Common myeloid progenitor, CD34-positive (primary cell): ENCODE measurements around the gene NFILZ.

Source experiments
- CTCF ChIA-PET: fragments of 350-600 bp; sonication (Branson Sonifier 250); formaldehyde crosslinking; loops from one replicate; lab custom pipeline; 2021; ENCODE audit warnings: antibody characterized with exemption; lab: Charles Lee
- POLR2A ChIA-PET: fragments of 350-600 bp; sonication (Branson Sonifier 250); formaldehyde crosslinking; loops from one replicate; lab custom pipeline; 2021; ENCODE audit warnings: antibody characterized with exemption; lab: Charles Lee
- DNase-seq, 3 donors: peaks; one replicate each; pipeline versions ENCODE4 v3.0.0 to v3.0.0-alpha.2; 2013
- H3K27ac ChIP-seq, 2 experiments: 1 replicate in 1 of 2; 2 replicates in 1 of 2; pipeline ENCODE4 v1.7.0; 2013; ENCODE audit warnings: inconsistent platforms in 2 of 2, low read length in 2 of 2, mild to moderate bottlenecking in 2 of 2, low read depth in 1 of 2, moderate library complexity in 1 of 2; ENCODE audit not compliant: severe bottlenecking in 2 of 2, insufficient read depth in 1 of 2, poor library complexity in 1 of 2
- H3K27me3 ChIP-seq, 5 experiments: replicated peaks in 2 of 5; 1 replicate in 3 of 5; 2 replicates in 2 of 5; pipeline versions ENCODE4 v1.6.1 to v1.7.0; 2013; ENCODE audit warnings: low read length in 4 of 5, mild to moderate bottlenecking in 2 of 5, moderate library complexity in 2 of 5, inconsistent platforms in 1 of 5; ENCODE audit not compliant: insufficient read depth in 5 of 5, control insufficient read depth in 4 of 5
- H3K36me3 ChIP-seq, 4 experiments: 1 replicate in 2 of 4; 2 replicates in 2 of 4; pipeline versions ENCODE4 v1.6.1 to v1.7.0; 2013; ENCODE audit warnings: low read length in 3 of 4, control low read depth in 1 of 4, mild to moderate bottlenecking in 1 of 4; ENCODE audit not compliant: control insufficient read depth in 4 of 4, insufficient read depth in 4 of 4
- H3K4me1 ChIP-seq, 4 experiments: 1 replicate in 3 of 4; 2 replicates in 1 of 4; pipeline versions ENCODE4 v1.6.1 to v1.7.1; 2013; ENCODE audit warnings: low read length in 3 of 4, mild to moderate bottlenecking in 3 of 4, control low read depth in 1 of 4, inconsistent platforms in 1 of 4, moderate library complexity in 1 of 4; ENCODE audit not compliant: control insufficient read depth in 4 of 4, insufficient read depth in 4 of 4; ENCODE audit errors: control extremely low read depth in 1 of 4
- H3K4me3 ChIP-seq, 7 experiments: 1 replicate in 4 of 7; 2 replicates in 3 of 7; pipeline versions ENCODE4 v1.5.1 to v1.7.0; 2013; ENCODE audit warnings: mild to moderate bottlenecking in 7 of 7, low read length in 6 of 7, moderate library complexity in 6 of 7, inconsistent platforms in 2 of 7, low read depth in 2 of 7, control low read depth in 1 of 7; ENCODE audit not compliant: insufficient read depth in 4 of 7, control insufficient read depth in 1 of 7; ENCODE audit errors: extremely low read depth in 1 of 7
- H3K9me3 ChIP-seq, 5 experiments: 1 replicate in 4 of 5; 2 replicates in 1 of 5; pipeline versions ENCODE4 v1.6.1 to v1.7.1; 2013; ENCODE audit warnings: low read length in 4 of 5, mild to moderate bottlenecking in 2 of 5, inconsistent platforms in 1 of 5, low read depth in 1 of 5, moderate library complexity in 1 of 5; ENCODE audit not compliant: control insufficient read depth in 4 of 5, insufficient read depth in 2 of 5; ENCODE audit errors: control extremely low read depth in 1 of 5
- WGBS: methylation state at CpG from one replicate; pipeline ENCODE4 v1.1.5; 2013; ENCODE audit not compliant: insufficient coverage; 5-methylcytosine and 5-hydroxymethylcytosine counted together

The NFILZ gene

GRCh38 chr19:8664671-8665057 lies 34.2 kb downstream of the NFILZ start:
- no peak for DNase-seq
- WGBS = 52% methylated on average over 4 of the region's 4 CpGs
- Histone ChIP-seq H3K36me3 (no peaks in the 10 kb centered on the region), H3K27ac (no peak overlapping the region), H3K9me3 (peaks cover 0 to 2% (median 0%) of the 10 kb centered on the region in 5 experiments), H3K4me1 (peaks cover 3 to 44% (median 33%) of the 10 kb centered on the region in 4 experiments), H3K4me3 (peak overlapping the region in 3 of 7 experiments; percentile 11 to 32 (median 20)), H3K27me3 (no peaks in the 10 kb centered on the region)
- ChIA-PET CTCF (interaction anchor here (0.9 to 4.0 kb wide), 5 partner anchors 9 to 29 kb away, joined by 3 to 15 read pairs (median 5); no protein-coding TSS in a partner anchor), POLR2A (no interaction called here)

- 100% methylated on average over 2 of the region's 3 CpGs for WGBS
- DNase-seq = no peak
Measured at GRCh38 chr19:8665468-8666213, 35.2 kb downstream of the NFILZ start.

DNA sequence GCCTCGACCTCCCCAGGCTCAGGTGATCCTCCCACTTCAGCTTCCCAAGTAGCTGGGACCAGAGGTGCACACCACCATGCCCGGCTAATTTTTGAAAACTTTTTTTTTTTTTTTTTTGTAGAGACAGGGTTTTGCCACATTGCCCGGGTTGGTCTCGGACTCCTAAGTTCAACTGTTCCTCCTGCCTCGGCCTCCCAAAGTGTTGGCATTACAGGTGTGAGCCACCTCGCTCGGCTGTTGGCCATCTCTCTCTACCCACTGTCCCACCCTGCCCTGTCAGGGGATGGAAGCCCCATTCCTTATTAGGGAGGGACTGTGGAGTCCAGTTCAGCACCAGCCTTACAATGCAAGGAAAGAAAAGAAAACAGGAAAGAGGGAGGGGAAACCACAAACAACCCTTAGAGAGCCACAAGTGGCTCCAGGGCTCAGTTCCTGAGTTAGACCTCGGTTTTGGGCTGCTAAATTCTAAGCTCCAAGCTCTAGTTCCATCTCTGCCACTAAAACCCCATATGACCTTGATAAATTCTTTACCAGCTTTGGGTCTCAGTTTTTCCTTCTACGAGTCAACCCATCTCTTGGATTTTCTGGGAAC lies 36.5 kb downstream of the NFILZ start:
- 39% methylated on average over 5 of the region's 9 CpGs for WGBS
- H3K4me1 ChIP-seq = peaks cover 8 to 64% (median 54%) of the 10 kb centered on the region in 4 experiments
- no peaks in the 10 kb centered on the region for H3K27me3 ChIP-seq
- H3K9me3 ChIP-seq = peaks cover 0 to 2% (median 0%) of the 10 kb centered on the region in 5 experiments
- no peak overlapping the region for H3K27ac ChIP-seq
- DNase-seq = no peak
- peak overlapping the region in 3 of 7 experiments; percentile 7 to 51 (median 41) for H3K4me3 ChIP-seq
- no peaks in the 10 kb centered on the region for H3K36me3 ChIP-seq
- CTCF ChIA-PET = interaction anchor here (1.0 to 4.0 kb wide), 2 partner anchors 14 to 27 kb away, joined by 3 to 15 read pairs; no protein-coding TSS in a partner anchor
- POLR2A ChIA-PET = interaction anchor here (0.8 to 1.2 kb wide), 2 partner anchors 9 to 13 kb away, joined by 3 to 4 read pairs; no protein-coding TSS in a partner anchor

More at GRCh38 chr19:8665468-8666213, 35.2 kb downstream of the NFILZ start:
- Histone ChIP-seq H3K27ac (no peak overlapping the region), H3K36me3 (no peaks in the 10 kb centered on the region), H3K4me3 (no peak overlapping the region), H3K4me1 (peaks cover 6 to 52% (median 41%) of the 10 kb centered on the region in 4 experiments), H3K27me3 (no peaks in the 10 kb centered on the region), H3K9me3 (peaks cover 0 to 2% (median 0%) of the 10 kb centered on the region in 5 experiments)
- ChIA-PET CTCF (interaction anchor here (0.9 to 4.0 kb wide), 6 partner anchors 10 to 50 kb away, joined by 3 to 15 read pairs (median 4); no protein-coding TSS in a partner anchor), POLR2A (no interaction called here)

DNA sequence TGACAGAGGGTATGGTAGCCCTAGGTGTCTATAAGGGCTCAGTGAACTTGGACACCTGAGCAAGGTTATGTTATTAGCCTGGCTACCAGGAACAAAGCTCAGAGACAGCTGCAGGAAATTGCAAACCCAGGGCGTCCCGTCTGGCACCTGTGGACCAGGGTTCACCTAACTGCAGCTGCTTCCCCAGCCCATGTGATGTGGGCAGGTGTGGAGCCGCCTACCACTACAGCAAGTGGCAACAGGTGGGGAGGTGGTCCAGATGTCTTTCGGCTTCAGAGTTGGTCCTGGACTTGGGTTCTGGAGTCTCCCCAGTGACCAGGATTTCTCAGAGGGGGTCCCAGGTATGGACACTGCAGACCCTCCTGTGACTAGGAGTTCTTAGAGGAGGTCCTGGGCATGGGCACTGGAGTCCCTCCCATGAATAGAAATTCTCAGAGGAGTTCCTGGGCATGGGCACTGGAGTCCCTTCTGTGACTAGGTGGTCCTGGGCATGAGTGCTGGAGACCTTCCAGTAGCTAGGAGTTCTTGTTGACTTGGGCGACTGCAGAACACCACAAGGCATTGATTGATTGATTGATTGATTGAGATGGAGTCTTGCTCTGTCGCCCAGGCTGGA lies 43.0 kb downstream of the NFILZ start:
- CTCF ChIA-PET = interaction anchor here (0.8 to 1.4 kb wide), 6 partner anchors 16 to 31 kb away, joined by 3 to 5 read pairs (median 4); no protein-coding TSS in a partner anchor
- POLR2A ChIA-PET = interaction anchor here (0.6 kb wide), 1 partner anchor 30 kb away, joined by 3 read pairs; no protein-coding TSS in a partner anchor
- Histone ChIP-seq H3K27me3 (peaks cover 0 to 4% (median 0%) of the 10 kb centered on the region in 5 experiments), H3K4me3 (no peak overlapping the region), H3K36me3 (no peaks in the 10 kb centered on the region), H3K9me3 (peaks cover 0 to 2% (median 0%) of the 10 kb centered on the region in 5 experiments), H3K4me1 (peaks cover 8 to 40% (median 29%) of the 10 kb centered on the region in 4 experiments), H3K27ac (no peak overlapping the region)
- WGBS = 80% methylated on average over 4 of the region's 6 CpGs
- peak in 2 of 3 donors; percentile 15 to 36 for DNase-seq

DNA sequence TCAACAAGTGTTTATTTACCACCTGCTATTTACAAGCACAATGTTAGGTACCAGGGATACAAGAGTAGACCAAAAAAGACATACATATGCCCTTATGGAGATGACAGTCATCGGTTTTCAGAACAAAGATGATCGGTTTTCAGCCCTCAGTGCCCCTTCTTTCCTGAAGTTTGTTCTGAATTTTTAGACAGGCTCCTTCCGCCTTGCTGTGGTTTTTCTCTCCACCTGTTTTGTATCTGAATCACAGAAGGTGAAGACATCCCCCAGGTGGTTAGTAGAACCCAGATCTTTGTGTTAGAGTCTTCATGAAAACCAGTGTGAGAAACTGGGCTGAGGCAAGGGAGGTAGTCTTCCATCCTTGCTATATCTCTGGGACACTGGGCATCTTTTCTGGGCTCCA lies 44.6 kb downstream of the NFILZ start:
- Histone ChIP-seq H3K27ac (no peak overlapping the region), H3K9me3 (no peaks in the 10 kb centered on the region), H3K36me3 (no peaks in the 10 kb centered on the region), H3K4me1 (peaks cover 8 to 31% (median 22%) of the 10 kb centered on the region in 4 experiments), H3K27me3 (peaks cover 0 to 4% (median 0%) of the 10 kb centered on the region in 5 experiments), H3K4me3 (no peak overlapping the region)
- 100% methylated on average over 3 of the region's 3 CpGs for WGBS
- POLR2A ChIA-PET = no interaction called here
- DNase-seq = no peak
- CTCF ChIA-PET = interaction anchor here (1.2 kb wide), 1 partner anchor 21 kb away, joined by 3 read pairs; no protein-coding TSS in a partner anchor

DNA sequence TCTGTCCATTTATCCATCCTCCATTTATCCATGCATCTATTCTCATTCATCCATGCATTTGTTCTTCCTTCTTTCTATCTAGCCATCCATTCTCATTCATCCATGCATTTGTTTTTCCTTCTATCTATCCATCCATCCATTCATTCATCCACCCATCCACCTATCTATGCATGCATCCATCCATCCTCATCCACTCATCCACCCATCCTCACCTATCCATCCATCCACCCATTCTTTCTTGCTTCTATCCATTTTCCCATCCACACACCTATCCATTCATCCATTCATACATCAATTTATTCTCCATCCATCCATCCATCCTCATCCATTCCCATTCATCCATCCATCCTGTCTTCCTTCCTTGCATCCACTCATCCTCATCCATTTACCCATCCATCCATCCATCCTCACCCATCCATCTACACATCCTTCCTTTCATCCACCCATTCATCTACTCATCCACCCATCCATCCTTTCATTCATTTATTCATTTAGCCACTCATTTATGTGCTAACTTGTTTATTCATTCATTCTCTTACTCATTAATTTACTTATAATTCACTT lies 47.9 kb downstream of the NFILZ start:
- CTCF ChIA-PET = no interaction called here
- POLR2A ChIA-PET = no interaction called here
- H3K27ac ChIP-seq = no peak overlapping the region
- no peak for DNase-seq
- H3K36me3 ChIP-seq = no peaks in the 10 kb centered on the region
- H3K27me3 ChIP-seq = peaks cover 0 to 4% (median 0%) of the 10 kb centered on the region in 5 experiments
- peaks cover 0 to 2% (median 1%) of the 10 kb centered on the region in 4 experiments for H3K4me1 ChIP-seq
- H3K9me3 ChIP-seq = peaks cover 0 to 7% (median 4%) of the 10 kb centered on the region in 5 experiments
- H3K4me3 ChIP-seq = no peak overlapping the region
